Hepatocyte (in vitro differentiated cells): ENCODE measurements around the gene LRCH4. TPM values are rescaled to one million over a fixed set of nuclear protein-coding genes. Genes with fewer than 3 reads are reported as not detected.

Source experiments
- DNase-seq: peaks from one replicate; pipeline ENCODE4 v3.0.0-alpha.2; 2016; ENCODE audit warnings: low spot score
- H2AFZ ChIP-seq: fragments of 200-600 bp; sonication (generic); 2 replicates; pipeline ENCODE4 v1.6.0; 2016; ENCODE audit warnings: antibody characterized with exemption, mild to moderate bottlenecking
- H3K27ac ChIP-seq: fragments of 200-600 bp; sonication (generic); 2 replicates; pipeline ENCODE4 v1.5.1; 2016; ENCODE audit warnings: mild to moderate bottlenecking
- H3K27me3 ChIP-seq: fragments of 200-600 bp; sonication (generic); 2 replicates; pipeline ENCODE4 v1.6.1; 2016
- H3K36me3 ChIP-seq: fragments of 200-600 bp; sonication (generic); replicated peaks from 2 replicates; pipeline ENCODE4 v1.5.1; 2016; ENCODE audit warnings: low read depth; ENCODE audit not compliant: insufficient read depth
- H3K4me1 ChIP-seq: fragments of 200-600 bp; sonication (generic); 2 replicates; pipeline ENCODE4 v1.5.1; 2016; ENCODE audit warnings: mild to moderate bottlenecking, moderate library complexity; ENCODE audit not compliant: insufficient read depth
- H3K4me2 ChIP-seq: fragments of 200-600 bp; sonication (generic); 2 replicates; pipeline ENCODE4 v1.6.0; 2016
- H3K4me3 ChIP-seq: fragments of 200-600 bp; sonication (generic); 2 replicates; pipeline ENCODE4 v1.5.1; 2016; ENCODE audit warnings: mild to moderate bottlenecking
- H3K79me2 ChIP-seq: fragments of 200-600 bp; sonication (generic); 2 replicates; pipeline ENCODE4 v1.6.0; 2017; ENCODE audit warnings: mild to moderate bottlenecking
- H3K9me2 ChIP-seq: fragments of 200-600 bp; sonication (generic); replicated peaks from 2 replicates; pipeline ENCODE4 v1.6.0; 2017; ENCODE audit warnings: mild to moderate bottlenecking; ENCODE audit not compliant: insufficient read depth
- H3K9me3 ChIP-seq: fragments of 200-600 bp; sonication (generic); 2 replicates; pipeline ENCODE4 v1.5.1; 2016; ENCODE audit warnings: low read depth, mild to moderate bottlenecking
- H4K20me1 ChIP-seq: fragments of 200-600 bp; sonication (generic); 2 replicates; pipeline ENCODE4 v1.6.0; 2016; ENCODE audit warnings: mild to moderate bottlenecking; ENCODE audit not compliant: insufficient read depth, poor library complexity, severe bottlenecking
- EZH2 ChIP-seq: fragments of 200-600 bp; sonication (generic); IDR thresholded peaks from 2 replicates; pipeline ENCODE4 v1.6.1; 2016; ENCODE audit warnings: antibody characterized with exemption, mild to moderate bottlenecking, borderline replicate concordance
- EZH2phosphoT487 ChIP-seq: fragments of 200-600 bp; sonication (generic); IDR thresholded peaks from one replicate; pipeline ENCODE4 v1.6.1; 2018; ENCODE audit warnings: antibody characterized with exemption, mild to moderate bottlenecking, low read depth, moderate library complexity; ENCODE audit not compliant: unreplicated experiment, severe bottlenecking
- WGBS: methylation state at CpG from one replicate; pipeline ENCODE4 v1.1.6; 2016; ENCODE audit warnings: low lambda C conversion rate; ENCODE audit errors: missing lambda C conversion rate; 5-methylcytosine and 5-hydroxymethylcytosine counted together
- polyA plus RNA-seq: library from polyadenylated mRNA; unstranded; fragments of >200 nt; fragmentation: Nextera tagmentation; extraction: Ambion mirVana; gene quantifications from 2 replicates; pipeline ENCODE4 v1.2.1, GENCODE V29; 2016
- total RNA-seq: library from RNA; depleted of rRNA; stranded (reverse); fragments of >200 nt; gene quantifications from 2 replicates; pipeline ENCODE4 v1.2.3, GENCODE V29; 2014
- TF ChIP-seq, protein P1 (sequence below): fragments of 200-600 bp; sonication (generic); IDR thresholded peaks from 2 replicates; pipeline ENCODE4 v1.5.1; 2016; ENCODE audit warnings: antibody characterized with exemption, mild to moderate bottlenecking; ENCODE audit not compliant: poor library complexity

The LRCH4 gene
- total and polyA plus RNA-seq, 2 experiments from 2014 or later = 40.3 to 105 TPM

DNA sequence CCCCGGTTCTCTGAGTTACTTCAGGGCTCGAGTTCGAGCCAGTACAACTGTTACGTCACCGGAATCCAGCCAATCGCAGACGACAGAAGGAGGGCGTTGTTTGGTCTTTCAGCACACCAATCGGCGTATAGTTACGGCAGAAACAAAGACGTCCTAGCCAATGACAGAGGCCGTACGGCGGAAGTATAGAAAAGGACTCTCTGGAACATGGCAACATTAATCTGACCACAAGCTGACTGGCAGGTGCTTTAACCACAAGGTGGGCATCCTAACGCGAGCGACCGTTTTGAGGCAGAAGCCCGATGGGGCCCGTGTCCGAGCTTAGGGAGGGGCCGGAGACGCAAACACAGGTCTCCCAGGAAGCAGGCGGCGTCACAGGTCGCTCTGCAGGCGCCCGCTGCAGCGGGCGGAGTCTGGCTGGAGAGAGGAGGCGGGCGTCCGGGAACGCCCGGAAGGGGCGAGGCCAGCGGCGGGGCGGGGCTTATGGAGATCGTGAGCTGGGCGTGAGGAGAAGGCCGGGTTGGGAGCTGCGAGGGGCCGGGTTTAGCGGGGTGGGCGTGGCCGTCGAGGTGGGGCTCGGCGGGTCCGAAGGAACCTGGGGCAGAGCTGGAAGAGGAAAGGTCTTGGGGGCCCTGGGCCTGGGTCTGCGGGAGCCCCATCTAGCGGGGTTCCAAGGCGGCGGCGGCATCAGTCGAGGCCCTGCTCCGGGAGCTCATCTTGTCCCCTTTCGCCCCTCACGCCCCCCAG, 26.2 kb upstream of the LRCH4 start, which contains the start of gene MOSPD3:
Gene MOSPD3, plus strand, starts transcription at position 558 of the 747 bp plus-strand sequence. CDS start 252 bp downstream, outside the sequence.
- no peaks in the 10 kb centered on the region for H3K9me3 ChIP-seq
- peak within 1 kb of the TSS; percentile 95 for H3K4me2 ChIP-seq
- no peaks in the 10 kb centered on the region for H3K36me3 ChIP-seq
- peak within 1 kb of the TSS; percentile 90 for H3K27ac ChIP-seq
- H3K27me3 ChIP-seq = no peaks in the 10 kb centered on the region
- H2AFZ ChIP-seq = peak within 1 kb of the TSS; percentile 78
- no peak for TF ChIP-seq EZH2phosphoT487
- TF ChIP-seq, protein P1, sequence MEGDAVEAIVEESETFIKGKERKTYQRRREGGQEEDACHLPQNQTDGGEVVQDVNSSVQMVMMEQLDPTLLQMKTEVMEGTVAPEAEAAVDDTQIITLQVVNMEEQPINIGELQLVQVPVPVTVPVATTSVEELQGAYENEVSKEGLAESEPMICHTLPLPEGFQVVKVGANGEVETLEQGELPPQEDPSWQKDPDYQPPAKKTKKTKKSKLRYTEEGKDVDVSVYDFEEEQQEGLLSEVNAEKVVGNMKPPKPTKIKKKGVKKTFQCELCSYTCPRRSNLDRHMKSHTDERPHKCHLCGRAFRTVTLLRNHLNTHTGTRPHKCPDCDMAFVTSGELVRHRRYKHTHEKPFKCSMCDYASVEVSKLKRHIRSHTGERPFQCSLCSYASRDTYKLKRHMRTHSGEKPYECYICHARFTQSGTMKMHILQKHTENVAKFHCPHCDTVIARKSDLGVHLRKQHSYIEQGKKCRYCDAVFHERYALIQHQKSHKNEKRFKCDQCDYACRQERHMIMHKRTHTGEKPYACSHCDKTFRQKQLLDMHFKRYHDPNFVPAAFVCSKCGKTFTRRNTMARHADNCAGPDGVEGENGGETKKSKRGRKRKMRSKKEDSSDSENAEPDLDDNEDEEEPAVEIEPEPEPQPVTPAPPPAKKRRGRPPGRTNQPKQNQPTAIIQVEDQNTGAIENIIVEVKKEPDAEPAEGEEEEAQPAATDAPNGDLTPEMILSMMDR = no peak
- TF ChIP-seq EZH2 = no peak
- no peaks in the 10 kb centered on the region for H3K9me2 ChIP-seq
- no peaks in the 10 kb centered on the region for H4K20me1 ChIP-seq
- peaks cover 3% of the 10 kb centered on the region for H3K4me1 ChIP-seq
- H3K4me3 ChIP-seq = peak within 1 kb of the TSS; percentile 50
- DNase-seq = peak; percentile 99
- peaks cover 14% of the 10 kb centered on the region for H3K79me2 ChIP-seq
- WGBS = 1% methylated on average over 44 of the region's 61 CpGs

DNA sequence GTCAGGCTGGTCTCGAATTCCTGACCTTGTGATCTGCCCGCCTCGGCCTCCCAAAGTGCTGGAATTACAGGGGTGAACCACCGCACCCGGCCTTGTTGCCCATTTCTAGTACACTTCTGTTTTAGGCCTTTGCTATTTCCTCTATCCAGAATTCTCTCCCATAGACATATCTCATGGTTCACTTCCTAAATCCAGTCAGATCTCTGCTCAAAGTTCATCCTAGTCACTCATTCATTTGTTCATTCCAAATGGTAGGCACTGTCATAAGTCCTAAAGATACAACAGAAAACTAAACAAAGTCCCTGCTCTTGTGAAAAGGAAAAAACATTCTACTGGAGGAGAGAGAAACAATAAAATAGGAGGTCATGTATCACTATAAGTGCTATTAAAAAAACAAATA, 24.0 kb upstream of the LRCH4 start:
- Histone ChIP-seq H3K9me2 (no peaks in the 10 kb centered on the region), H2AFZ (no peak overlapping the region), H3K4me3 (no peak overlapping the region), H3K4me1 (peaks cover 13% of the 10 kb centered on the region), H3K36me3 (no peaks in the 10 kb centered on the region), H3K27ac (no peak overlapping the region), H3K4me2 (no peak overlapping the region), H4K20me1 (no peaks in the 10 kb centered on the region), H3K27me3 (no peaks in the 10 kb centered on the region), H3K79me2 (peaks cover 14% of the 10 kb centered on the region), H3K9me3 (no peaks in the 10 kb centered on the region)
- no peak for DNase-seq
- 96% methylated on average over 5 of the region's 5 CpGs for WGBS
- TF ChIP-seq EZH2phosphoT487 (no peak), EZH2 (no peak)
- TF ChIP-seq, protein P1 = no peak

DNA sequence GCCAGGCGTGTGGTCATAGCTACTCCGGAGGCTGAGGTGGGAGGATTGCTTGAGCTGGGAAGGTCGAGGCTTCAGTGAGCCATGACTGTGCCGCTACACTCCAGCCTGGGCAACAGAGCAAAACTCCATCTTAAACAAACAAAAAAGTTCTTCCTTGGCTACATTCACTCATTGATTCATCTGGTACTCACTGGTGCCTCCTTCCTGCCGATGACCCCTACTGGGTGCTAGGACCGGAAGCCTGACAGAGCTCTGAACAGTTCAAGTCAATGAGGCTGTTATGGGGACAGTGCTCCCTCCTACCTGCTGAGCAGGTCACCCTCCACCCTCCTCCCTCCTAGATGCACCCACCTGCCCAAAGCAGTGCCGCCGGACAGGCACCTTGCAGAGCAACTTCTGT, 21.2 kb upstream of the LRCH4 start:
- no peaks in the 10 kb centered on the region for H3K79me2 ChIP-seq
- no peaks in the 10 kb centered on the region for H3K27me3 ChIP-seq
- no peaks in the 10 kb centered on the region for H3K36me3 ChIP-seq
- H3K4me1 ChIP-seq = peaks cover 12% of the 10 kb centered on the region
- no peak overlapping the region for H3K4me3 ChIP-seq
- WGBS = 96% methylated on average over 8 of the region's 8 CpGs
- no peaks in the 10 kb centered on the region for H3K9me3 ChIP-seq
- no peaks in the 10 kb centered on the region for H4K20me1 ChIP-seq
- H3K27ac ChIP-seq = no peak overlapping the region
- no peak overlapping the region for H3K4me2 ChIP-seq
- no peak for DNase-seq
- no peaks in the 10 kb centered on the region for H3K9me2 ChIP-seq
- TF ChIP-seq EZH2phosphoT487 (no peak), EZH2 (no peak)
- TF ChIP-seq, protein P1 = no peak
- H2AFZ ChIP-seq = no peak overlapping the region
